Muscle layer of duodenum (tissue), 2 donors: ENCODE data around the gene PLEKHA6.
"Not testable (repeated sequence)": the region's sequence is repeated elsewhere in the genome, so short reads cannot be mapped to it uniquely, and the experiment has no call there.

ENCODE experiments used
- H3K27ac ChIP-seq: one replicate; pipeline ENCODE4 v1.7.0; 2013; ENCODE audit warnings: mild to moderate bottlenecking, low read length
- H3K27me3 ChIP-seq: one replicate; pipeline ENCODE4 v1.7.0; 2013; ENCODE audit warnings: low read depth, mild to moderate bottlenecking, control low read depth, low read length
- H3K36me3 ChIP-seq, 2 donors: one replicate each; pipeline ENCODE4 v1.7.0; 2013; ENCODE audit warnings: low read length in 2 of 2, control low read depth in 1 of 2, mild to moderate bottlenecking in 1 of 2; ENCODE audit not compliant: insufficient read depth in 2 of 2, control insufficient read depth in 1 of 2
- H3K4me1 ChIP-seq, 2 donors: one replicate each; pipeline ENCODE4 v1.7.0; 2013; ENCODE audit warnings: low read length in 2 of 2, mild to moderate bottlenecking in 2 of 2, control low read depth in 1 of 2, moderate library complexity in 1 of 2; ENCODE audit not compliant: insufficient read depth in 2 of 2, control insufficient read depth in 1 of 2
- H3K4me3 ChIP-seq, 2 donors: one replicate each; pipeline ENCODE4 v1.7.0; 2013; ENCODE audit warnings: low read length in 2 of 2, low read depth in 1 of 2, mild to moderate bottlenecking in 1 of 2
- H3K9me3 ChIP-seq, 2 donors: one replicate each; pipeline ENCODE4 v1.7.0; 2013; ENCODE audit warnings: low read length in 2 of 2, control low read depth in 1 of 2, mild to moderate bottlenecking in 1 of 2; ENCODE audit not compliant: control insufficient read depth in 1 of 2
- donor health status: healthy.

The PLEKHA6 gene

GRCh38 chr1:204241050-204241449 is 118.7 kb downstream of the PLEKHA6 start:
- Histone ChIP-seq H3K27ac (no peak overlapping the region), H3K4me1 (no peaks in the 10 kb centered on the region), H3K4me3 (no peak overlapping the region), H3K36me3 (peaks cover 4 to 13% of the 10 kb centered on the region in 2 donors), H3K9me3 (no peaks in the 10 kb centered on the region), H3K27me3 (no peaks in the 10 kb centered on the region)

- no peak overlapping the region for H3K27ac ChIP-seq
- no peaks in the 10 kb centered on the region for H3K27me3 ChIP-seq
- no peaks in the 10 kb centered on the region for H3K4me1 ChIP-seq
- peaks cover 4% of the 10 kb centered on the region in 2 donors for H3K36me3 ChIP-seq
- H3K9me3 ChIP-seq, result no peaks in the 10 kb centered on the region
- H3K4me3 ChIP-seq, result no peak overlapping the region
Observed at GRCh38 chr1:204240233-204240632, 119.5 kb downstream of the PLEKHA6 start.

- not testable (repeated sequence) for H3K9me3 ChIP-seq, H3K27me3 ChIP-seq, H3K4me1 ChIP-seq, H3K36me3 ChIP-seq, H3K4me3 ChIP-seq, H3K27ac ChIP-seq
Observed at GRCh38 chr1:204239401-204239800, 120.3 kb downstream of the PLEKHA6 start.

- not testable (repeated sequence) for H3K9me3 ChIP-seq, H3K4me3 ChIP-seq
- H3K36me3 ChIP-seq, result peaks cover 4 to 10% of the 10 kb centered on the region in 2 donors
Observed at GRCh38 chr1:204238520-204238919, 121.2 kb downstream of the PLEKHA6 start.

GRCh38 chr1:204237515-204237914 is 122.2 kb downstream of the PLEKHA6 start:
- not testable (repeated sequence) for H3K4me1 ChIP-seq, H3K27ac ChIP-seq, H3K4me3 ChIP-seq, H3K27me3 ChIP-seq, H3K9me3 ChIP-seq
- peaks cover 4 to 10% of the 10 kb centered on the region in 2 donors for H3K36me3 ChIP-seq

More at GRCh38 chr1:204238520-204238919, 121.2 kb downstream of the PLEKHA6 start:
- H3K27me3 ChIP-seq, H3K27ac ChIP-seq, H3K4me1 ChIP-seq: not testable (repeated sequence)

- H3K36me3 ChIP-seq, result peaks cover 0 to 9% of the 10 kb centered on the region in 2 donors
- H3K27me3 ChIP-seq, result no peaks in the 10 kb centered on the region
- no peak overlapping the region for H3K4me3 ChIP-seq
- no peak overlapping the region for H3K27ac ChIP-seq
- H3K9me3 ChIP-seq, result no peaks in the 10 kb centered on the region
- no peaks in the 10 kb centered on the region for H3K4me1 ChIP-seq
Observed at GRCh38 chr1:204232526-204232925, 127.2 kb downstream of the PLEKHA6 start.

GRCh38 chr1:204230211-204230610 is 129.5 kb downstream of the PLEKHA6 start:
- no peaks in the 10 kb centered on the region for H3K27me3 ChIP-seq
- H3K9me3 ChIP-seq, result no peaks in the 10 kb centered on the region
- no peak overlapping the region for H3K27ac ChIP-seq
- H3K4me1 ChIP-seq, result peaks cover 0 to 4% of the 10 kb centered on the region in 2 donors
- no peak overlapping the region for H3K4me3 ChIP-seq
- H3K36me3 ChIP-seq, result peaks cover 0 to 9% of the 10 kb centered on the region in 2 donors

- peaks cover 0 to 5% of the 10 kb centered on the region in 2 donors for H3K36me3 ChIP-seq
- peaks cover 0 to 4% of the 10 kb centered on the region in 2 donors for H3K4me1 ChIP-seq
- H3K27ac ChIP-seq, result no peak overlapping the region
- H3K4me3 ChIP-seq, result no peak overlapping the region
- no peaks in the 10 kb centered on the region for H3K9me3 ChIP-seq
- H3K27me3 ChIP-seq, result no peaks in the 10 kb centered on the region
Observed at GRCh38 chr1:204228896-204229295, 130.8 kb downstream of the PLEKHA6 start.

GRCh38 chr1:204227996-204228785 is 131.5 kb downstream of the PLEKHA6 start:
- Histone ChIP-seq H3K36me3 (peaks cover 0 to 3% of the 10 kb centered on the region in 2 donors), H3K27me3 (no peaks in the 10 kb centered on the region), H3K4me3 (no peak overlapping the region), H3K27ac (no peak overlapping the region), H3K9me3 (no peaks in the 10 kb centered on the region), H3K4me1 (peaks cover 0 to 4% of the 10 kb centered on the region in 2 donors)

GRCh38 chr1:204227351-204227750 is 132.4 kb downstream of the PLEKHA6 start:
- Histone ChIP-seq H3K36me3 (peaks cover 0 to 4% of the 10 kb centered on the region in 2 donors), H3K27ac (no peak overlapping the region), H3K4me3 (no peak overlapping the region), H3K27me3 (no peaks in the 10 kb centered on the region), H3K9me3 (no peaks in the 10 kb centered on the region), H3K4me1 (peaks cover 0 to 4% of the 10 kb centered on the region in 2 donors)

- H3K27me3 ChIP-seq, result no peaks in the 10 kb centered on the region
Observed at GRCh38 chr1:204225841-204226735, 133.6 kb downstream of the PLEKHA6 start.

More at GRCh38 chr1:204225841-204226735, 133.6 kb downstream of the PLEKHA6 start:
- H3K36me3 ChIP-seq, result peaks cover 0 to 5% of the 10 kb centered on the region in 2 donors
- peaks cover 0 to 4% of the 10 kb centered on the region in 2 donors for H3K4me1 ChIP-seq
- H3K9me3 ChIP-seq, result no peaks in the 10 kb centered on the region
- H3K27ac ChIP-seq, result no peak overlapping the region
- H3K4me3 ChIP-seq, result no peak overlapping the region
